ENCODE data around the gene NPM1.

- TF ChIP-seq, protein P1, sequence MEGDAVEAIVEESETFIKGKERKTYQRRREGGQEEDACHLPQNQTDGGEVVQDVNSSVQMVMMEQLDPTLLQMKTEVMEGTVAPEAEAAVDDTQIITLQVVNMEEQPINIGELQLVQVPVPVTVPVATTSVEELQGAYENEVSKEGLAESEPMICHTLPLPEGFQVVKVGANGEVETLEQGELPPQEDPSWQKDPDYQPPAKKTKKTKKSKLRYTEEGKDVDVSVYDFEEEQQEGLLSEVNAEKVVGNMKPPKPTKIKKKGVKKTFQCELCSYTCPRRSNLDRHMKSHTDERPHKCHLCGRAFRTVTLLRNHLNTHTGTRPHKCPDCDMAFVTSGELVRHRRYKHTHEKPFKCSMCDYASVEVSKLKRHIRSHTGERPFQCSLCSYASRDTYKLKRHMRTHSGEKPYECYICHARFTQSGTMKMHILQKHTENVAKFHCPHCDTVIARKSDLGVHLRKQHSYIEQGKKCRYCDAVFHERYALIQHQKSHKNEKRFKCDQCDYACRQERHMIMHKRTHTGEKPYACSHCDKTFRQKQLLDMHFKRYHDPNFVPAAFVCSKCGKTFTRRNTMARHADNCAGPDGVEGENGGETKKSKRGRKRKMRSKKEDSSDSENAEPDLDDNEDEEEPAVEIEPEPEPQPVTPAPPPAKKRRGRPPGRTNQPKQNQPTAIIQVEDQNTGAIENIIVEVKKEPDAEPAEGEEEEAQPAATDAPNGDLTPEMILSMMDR (IDR thresholded peaks at IDR 0.05; ENCODE audit: low read depth, low read length): no peak
- no peak for TF ChIP-seq EZH2phosphoT487 (IDR thresholded peaks at IDR 0.05; ENCODE audit: low read depth)
Measured at GRCh38 chr5:171451421-171451820, 63.8 kb downstream of the NPM1 start.
